GM10248 (cell line): Measurements from ENCODE around the gene KLRF2.
A peak's percentile ranks its signal among the peaks of the same experiment; 100 is the strongest.

ENCODE experiments used
- CTCF ChIA-PET: fragments of 300-600 bp; sonication (Branson Sonifier 250); formaldehyde crosslinking; extraction: SDS; loops from one replicate; lab custom pipeline; 2021; ENCODE audit warnings: antibody characterized with exemption; lab: Yijun Ruan, JAX
- POLR2A ChIA-PET: fragments of 350-650 bp; sonication (Branson Sonifier 250); formaldehyde crosslinking; extraction: SDS; loops from one replicate; lab custom pipeline; 2020; ENCODE audit warnings: antibody characterized with exemption; lab: Yijun Ruan, JAX
- DNase-seq: peaks from one replicate; pipeline ENCODE4 v3.0.0; 2012; ENCODE audit errors: extremely low spot score
- CTCF ChIP-seq: IDR thresholded peaks from 2 replicates; pipeline ENCODE4 v1.5.1; 2012; ENCODE audit warnings: mild to moderate bottlenecking, low read depth; ENCODE audit errors: extremely low read depth, missing control alignments, control extremely low read depth

Gene KLRF2

GRCh38 chr12:9925705-9926393, 44.6 kb downstream of the KLRF2 start:
- CTCF ChIA-PET: interaction anchor here (0.6 to 3.5 kb wide), 7 partner anchors 21 to 176 kb away, joined by 3 to 20 read pairs (median 5); no protein-coding TSS in a partner anchor
- DNase-seq: no peak
- peak; percentile 42 for TF ChIP-seq CTCF
- POLR2A ChIA-PET: no interaction called here

- CTCF ChIA-PET: interaction anchor here (2.2 to 3.5 kb wide), 2 partner anchors 113 to 177 kb away, joined by 16 to 20 read pairs; no protein-coding TSS in a partner anchor
- DNase-seq: no peak
- POLR2A ChIA-PET: no interaction called here
- TF ChIP-seq CTCF: no peak
Measured at GRCh38 chr12:9926876-9927275, 45.6 kb downstream of the KLRF2 start.

- POLR2A ChIA-PET: no interaction called here
- CTCF ChIA-PET: interaction anchor here (3.5 kb wide), 1 partner anchor 178 kb away, joined by 20 read pairs; no protein-coding TSS in a partner anchor
- no peak for TF ChIP-seq CTCF
- no peak for DNase-seq
Measured at GRCh38 chr12:9928607-9929006, 47.3 kb downstream of the KLRF2 start.

GRCh38 chr12:9931245-9931644, 50.0 kb downstream of the KLRF2 start:
- TF ChIP-seq CTCF: no peak
- ChIA-PET CTCF (interaction anchor here (0.9 to 1.7 kb wide), 2 partner anchors 9 to 118 kb away, joined by 3 to 8 read pairs; no protein-coding TSS in a partner anchor), POLR2A (no interaction called here)
- no peak for DNase-seq

GRCh38 chr12:9932270-9932669, 51.0 kb downstream of the KLRF2 start, which contains the start of gene CLEC2A:
Gene CLEC2A, minus strand, starts transcription at chr12:9932370. Its CDS starts 41 bp downstream, at chr12:9932329.
- TF ChIP-seq CTCF: no peak
- ChIA-PET POLR2A (no interaction called here), CTCF (interaction anchor here (1.1 to 1.7 kb wide), 4 partner anchors 110 to 631 kb away, joined by 3 to 8 read pairs (median 5); no protein-coding TSS in a partner anchor)
- DNase-seq: no peak

- ChIA-PET POLR2A (no interaction called here), CTCF (no interaction called here)
- no peak for DNase-seq
Measured at GRCh38 chr12:9933958-9934357, 52.7 kb downstream of the KLRF2 start.

More at GRCh38 chr12:9933958-9934357, 52.7 kb downstream of the KLRF2 start:
- TF ChIP-seq CTCF: no peak
